Trophoblast cell (in vitro differentiated cells and primary cell): ENCODE results near the gene ANO10.

Experiments
- DNase-seq, 2 donors: peaks; one replicate each; pipeline ENCODE4 v3.0.0-alpha.2; 2016
- H2AFZ ChIP-seq: 2 replicates; pipeline ENCODE4 v1.6.1; 2013; ENCODE audit warnings: low read length, moderate library complexity, mild to moderate bottlenecking; ENCODE audit not compliant: insufficient read depth, poor library complexity
- H2AK5ac ChIP-seq: 2 replicates; pipeline ENCODE4 v1.6.1; 2013; ENCODE audit warnings: mild to moderate bottlenecking, low read length
- H2BK120ac ChIP-seq: 2 replicates; pipeline ENCODE4 v1.6.1; 2013; ENCODE audit warnings: low read length, mild to moderate bottlenecking, moderate library complexity; ENCODE audit not compliant: insufficient read depth, poor library complexity
- H2BK12ac ChIP-seq: 2 replicates; pipeline ENCODE4 v1.6.1; 2013; ENCODE audit warnings: mild to moderate bottlenecking, low read length, moderate library complexity
- H2BK5ac ChIP-seq: 2 replicates; pipeline ENCODE4 v1.6.1; 2013; ENCODE audit warnings: low read length, low read depth, moderate library complexity, mild to moderate bottlenecking; ENCODE audit not compliant: poor library complexity
- H3K14ac ChIP-seq: 2 replicates; pipeline ENCODE4 v1.6.1; 2013; ENCODE audit warnings: mild to moderate bottlenecking, low read length
- H3K18ac ChIP-seq: 2 replicates; pipeline ENCODE4 v1.6.1; 2013; ENCODE audit warnings: mild to moderate bottlenecking, low read length
- H3K23ac ChIP-seq: 2 replicates; pipeline ENCODE4 v1.6.1; 2013; ENCODE audit warnings: low read length
- H3K27ac ChIP-seq: 2 replicates; pipeline ENCODE4 v1.5.1; 2013; ENCODE audit warnings: low read depth, mild to moderate bottlenecking, inconsistent platforms, low read length, moderate library complexity
- H3K27me3 ChIP-seq: 2 replicates; pipeline ENCODE4 v1.6.1; 2013; ENCODE audit warnings: inconsistent platforms, mild to moderate bottlenecking, low read length, moderate library complexity; ENCODE audit not compliant: insufficient read depth
- H3K36me3 ChIP-seq, 2 experiments: 1 replicate in 1 of 2; 2 replicates in 1 of 2; pipeline ENCODE4 v1.6.1; 2013; ENCODE audit warnings: low read length in 2 of 2, mild to moderate bottlenecking in 2 of 2, moderate library complexity in 1 of 2; ENCODE audit not compliant: insufficient read depth in 2 of 2, control insufficient read depth in 1 of 2
- H3K4ac ChIP-seq: 2 replicates; pipeline ENCODE4 v1.6.1; 2013; ENCODE audit warnings: low read depth, mild to moderate bottlenecking, low read length, moderate library complexity
- H3K4me1 ChIP-seq, 2 experiments: 1 replicate in 1 of 2; 2 replicates in 1 of 2; pipeline ENCODE4 v1.6.1; 2013; ENCODE audit warnings: low read length in 2 of 2, mild to moderate bottlenecking in 2 of 2, moderate library complexity in 1 of 2; ENCODE audit not compliant: insufficient read depth in 2 of 2, control insufficient read depth in 1 of 2
- H3K4me2 ChIP-seq: 2 replicates; pipeline ENCODE4 v1.6.1; 2013; ENCODE audit warnings: inconsistent platforms, mild to moderate bottlenecking, low read length, moderate library complexity
- H3K4me3 ChIP-seq: 2 replicates; pipeline ENCODE4 v1.5.1; 2013; ENCODE audit warnings: mild to moderate bottlenecking, low read depth, low read length, inconsistent platforms
- H3K79me1 ChIP-seq: one replicate; pipeline ENCODE4 v1.6.1; 2013; ENCODE audit warnings: low read length
- H3K79me2 ChIP-seq: 2 replicates; pipeline ENCODE4 v1.6.1; 2013; ENCODE audit warnings: low read length, mild to moderate bottlenecking; ENCODE audit not compliant: control insufficient read depth, insufficient read depth, poor library complexity
- H3K9ac ChIP-seq: 2 replicates; pipeline ENCODE4 v1.6.1; 2013; ENCODE audit warnings: mild to moderate bottlenecking, low read length
- H3K9me3 ChIP-seq: 2 replicates; pipeline ENCODE4 v1.6.1; 2013; ENCODE audit warnings: low read depth, mild to moderate bottlenecking, control low read depth, inconsistent platforms, low read length; ENCODE audit not compliant: insufficient read depth
- H4K12ac ChIP-seq: 2 replicates; pipeline ENCODE4 v1.6.1; 2013; ENCODE audit warnings: low read depth, mild to moderate bottlenecking, low read length, moderate library complexity
- H4K8ac ChIP-seq: 2 replicates; pipeline ENCODE4 v1.6.1; 2013; ENCODE audit warnings: low read depth, mild to moderate bottlenecking, low read length, moderate library complexity
- H4K91ac ChIP-seq: one replicate; pipeline ENCODE4 v1.6.1; 2013; ENCODE audit warnings: low read depth, mild to moderate bottlenecking, low read length, moderate library complexity
- WGBS: extraction: QIAGEN DNeasy Blood & Tissue Kit; methylation state at CpG from one replicate; pipeline ENCODE4 v1.1.7; 2013; ENCODE audit warnings: missing lambda C conversion rate; ENCODE audit not compliant: insufficient read length, insufficient coverage; ENCODE audit errors: extremely low coverage; 5-methylcytosine and 5-hydroxymethylcytosine counted together

Gene ANO10

DNA sequence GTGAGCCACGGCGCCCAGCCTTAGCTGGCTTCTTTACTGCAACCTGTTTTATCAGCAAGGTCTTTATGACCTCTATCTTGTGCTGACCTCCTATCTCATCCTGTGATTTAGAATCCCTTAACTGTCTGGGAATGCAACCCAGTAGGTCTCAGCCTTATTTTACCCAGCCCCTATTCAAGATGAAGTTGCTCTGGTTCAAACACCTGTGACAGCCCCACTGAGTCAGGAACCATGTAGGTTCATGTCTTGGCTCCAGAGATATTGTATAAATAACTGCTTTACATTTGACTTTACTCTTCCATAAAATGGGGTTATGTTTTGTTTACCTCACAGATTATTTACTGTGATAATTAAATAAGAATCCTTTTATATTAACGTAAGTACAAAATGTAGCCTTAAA is 27.1 kb upstream of the ANO10 start:
- Histone ChIP-seq H2BK12ac (no peak overlapping the region), H3K9me3 (no peaks in the 10 kb centered on the region), H4K91ac (no peak overlapping the region), H2BK120ac (no peak overlapping the region), H3K9ac (no peak overlapping the region), H3K79me2 (no peaks in the 10 kb centered on the region), H3K4me2 (no peak overlapping the region), H2BK5ac (no peak overlapping the region), H3K27me3 (no peaks in the 10 kb centered on the region), H3K14ac (no peak overlapping the region), H3K4me3 (no peak overlapping the region), H4K8ac (no peak overlapping the region), H4K12ac (no peak overlapping the region), H3K4me1 (peaks cover 0 to 2% of the 10 kb centered on the region in 2 experiments), H3K79me1 (no peaks in the 10 kb centered on the region), H3K4ac (no peak overlapping the region), H3K27ac (no peak overlapping the region), H2AK5ac (no peak overlapping the region), H2AFZ (no peak overlapping the region), H3K18ac (no peak overlapping the region), H3K23ac (no peak overlapping the region), H3K36me3 (no peaks in the 10 kb centered on the region)
- DNase-seq, result no peak
- no CpG with 5 or more reads among the region's 3 CpGs for WGBS

DNA sequence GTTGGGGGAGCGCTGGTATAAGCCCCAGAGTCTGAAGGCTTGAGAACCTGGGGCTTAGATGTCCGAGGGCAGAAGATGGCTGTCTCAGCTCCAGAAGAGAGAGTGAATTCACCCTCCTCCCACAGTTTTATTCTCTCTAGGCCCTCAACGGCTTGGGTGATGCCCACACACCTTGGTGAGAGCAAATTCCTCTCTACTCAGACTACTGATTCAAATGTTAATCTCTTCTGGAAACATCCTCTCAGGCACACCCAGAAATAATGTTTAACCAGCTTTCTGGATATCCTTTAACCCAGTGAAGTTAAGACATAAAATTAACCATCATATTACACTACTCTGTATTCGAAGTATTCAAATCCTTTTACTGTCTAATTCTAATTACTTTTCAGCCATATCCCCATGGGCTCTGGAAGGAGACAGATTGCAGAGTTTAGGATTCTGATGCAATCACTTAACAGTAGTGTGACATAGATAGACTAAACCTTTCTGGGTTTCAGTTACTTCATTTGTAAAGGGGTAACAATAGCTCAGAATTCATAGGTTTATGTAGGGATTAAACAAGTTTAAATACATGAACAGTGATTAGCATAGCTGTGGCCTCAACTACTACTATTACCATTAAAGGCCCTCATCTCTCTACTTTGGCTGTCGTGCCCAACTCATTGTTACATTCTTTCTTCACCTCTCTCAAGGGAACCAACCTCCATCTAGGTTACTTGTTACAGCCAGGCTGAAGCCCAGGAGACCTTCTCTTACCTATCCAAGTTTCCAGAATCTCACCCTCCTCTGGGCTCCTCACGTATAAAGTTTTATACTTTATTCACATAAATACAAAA is 25.7 kb upstream of the ANO10 start:
- Histone ChIP-seq H3K4me2 (no peak overlapping the region), H4K91ac (no peak overlapping the region), H3K36me3 (no peaks in the 10 kb centered on the region), H3K14ac (no peak overlapping the region), H3K18ac (no peak overlapping the region), H3K9ac (no peak overlapping the region), H4K8ac (peak overlapping the region; percentile 47), H3K9me3 (no peaks in the 10 kb centered on the region), H2AK5ac (no peak overlapping the region), H4K12ac (no peak overlapping the region), H3K79me1 (no peaks in the 10 kb centered on the region), H3K4me1 (peaks cover 0 to 2% of the 10 kb centered on the region in 2 experiments), H3K23ac (no peak overlapping the region), H2BK12ac (no peak overlapping the region), H3K4me3 (no peak overlapping the region), H3K4ac (no peak overlapping the region), H2AFZ (no peak overlapping the region), H2BK5ac (no peak overlapping the region), H3K27ac (no peak overlapping the region), H3K27me3 (no peaks in the 10 kb centered on the region), H3K79me2 (no peaks in the 10 kb centered on the region), H2BK120ac (no peak overlapping the region)
- DNase-seq, result no peak
- no CpG with 5 or more reads among the region's 6 CpGs for WGBS

DNA sequence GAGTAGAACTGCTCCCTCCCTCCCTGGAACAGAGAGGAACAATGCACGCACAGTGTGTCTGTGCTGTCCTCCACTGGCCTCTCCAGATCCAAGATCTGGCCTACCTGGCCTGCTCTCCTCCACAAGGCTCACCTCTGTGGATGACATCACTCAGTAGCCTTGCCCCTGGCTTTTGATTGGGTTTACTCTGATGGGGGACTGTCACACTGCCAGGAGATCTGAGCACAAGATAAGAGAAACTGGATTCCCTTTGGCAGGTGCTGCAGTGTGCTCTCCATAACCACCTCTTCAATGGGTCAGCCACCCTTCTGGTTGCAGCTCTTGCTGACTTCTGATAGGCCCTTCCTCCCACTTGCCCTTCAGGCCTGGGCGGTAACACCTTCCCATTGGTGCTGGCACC is 22.6 kb upstream of the ANO10 start:
- WGBS, result no CpG with 5 or more reads among the region's 2 CpGs
- H3K9ac ChIP-seq, result no peak overlapping the region
- H3K4me3 ChIP-seq, result no peak overlapping the region
- no peak overlapping the region for H3K14ac ChIP-seq
- no peak overlapping the region for H3K18ac ChIP-seq
- no peak overlapping the region for H2AK5ac ChIP-seq
- no peaks in the 10 kb centered on the region for H3K27me3 ChIP-seq
- H3K27ac ChIP-seq, result no peak overlapping the region
- no peak overlapping the region for H2BK12ac ChIP-seq
- H3K79me1 ChIP-seq, result no peaks in the 10 kb centered on the region
- no peak overlapping the region for H2BK5ac ChIP-seq
- no peak overlapping the region for H2BK120ac ChIP-seq
- no peaks in the 10 kb centered on the region for H3K36me3 ChIP-seq
- no peak overlapping the region for H3K4ac ChIP-seq
- H3K23ac ChIP-seq, result no peak overlapping the region
- H4K12ac ChIP-seq, result no peak overlapping the region
- H3K4me2 ChIP-seq, result no peak overlapping the region
- no peak for DNase-seq
- H4K8ac ChIP-seq, result no peak overlapping the region
- no peaks in the 10 kb centered on the region for H3K79me2 ChIP-seq
- H3K4me1 ChIP-seq, result peaks cover 0 to 2% of the 10 kb centered on the region in 2 experiments
- H3K9me3 ChIP-seq, result no peaks in the 10 kb centered on the region
- H4K91ac ChIP-seq, result no peak overlapping the region
- H2AFZ ChIP-seq, result no peak overlapping the region

DNA sequence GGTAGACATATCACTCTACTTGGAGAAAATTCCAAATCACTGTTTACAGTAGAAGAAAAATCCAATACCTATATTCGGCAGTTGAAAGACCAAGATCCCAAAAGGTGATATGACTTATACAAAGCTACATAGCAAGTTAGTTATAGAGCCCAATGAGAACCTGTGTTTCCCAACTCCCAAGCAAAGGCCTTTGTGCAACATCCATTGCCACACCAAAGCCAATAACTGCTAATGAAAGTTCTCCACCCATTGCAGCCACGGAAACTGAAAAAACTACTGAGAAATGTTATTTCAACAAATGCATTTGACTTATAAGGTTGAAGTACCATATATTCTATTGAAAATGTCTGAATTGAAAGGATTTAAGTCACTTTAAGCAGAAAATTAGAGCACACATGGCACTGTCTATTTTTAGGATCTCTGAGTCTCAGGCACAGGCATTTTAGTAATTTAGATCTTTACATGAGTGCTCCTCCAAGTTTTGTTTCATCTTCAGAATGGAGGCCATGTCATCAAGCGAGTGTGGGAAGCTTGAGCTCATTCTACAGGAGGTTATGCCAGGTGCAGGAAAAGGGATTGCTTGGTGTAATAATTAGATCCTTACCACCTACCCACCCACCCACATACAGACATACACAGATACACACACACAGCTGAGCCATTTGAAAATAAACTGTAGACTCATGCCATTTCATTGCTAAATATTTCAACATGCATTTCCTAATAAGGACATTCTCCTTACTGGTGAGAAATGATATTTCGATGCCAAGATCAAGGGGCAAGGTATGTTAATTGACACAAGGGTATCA is 19.7 kb upstream of the ANO10 start:
- H2AFZ ChIP-seq, result no peak overlapping the region
- peaks cover 5 to 6% of the 10 kb centered on the region in 2 experiments for H3K4me1 ChIP-seq
- WGBS, result no CpG with 5 or more reads among the region's 4 CpGs
- DNase-seq, result no peak
- no peak overlapping the region for H4K91ac ChIP-seq
- H3K4ac ChIP-seq, result no peak overlapping the region
- H2BK120ac ChIP-seq, result no peak overlapping the region
- no peaks in the 10 kb centered on the region for H3K79me1 ChIP-seq
- H2BK5ac ChIP-seq, result no peak overlapping the region
- no peak overlapping the region for H3K14ac ChIP-seq
- H3K27me3 ChIP-seq, result no peaks in the 10 kb centered on the region
- no peak overlapping the region for H2AK5ac ChIP-seq
- no peaks in the 10 kb centered on the region for H3K9me3 ChIP-seq
- no peak overlapping the region for H3K4me2 ChIP-seq
- H3K9ac ChIP-seq, result no peak overlapping the region
- H3K79me2 ChIP-seq, result no peaks in the 10 kb centered on the region
- H3K36me3 ChIP-seq, result no peaks in the 10 kb centered on the region
- H2BK12ac ChIP-seq, result no peak overlapping the region
- H3K23ac ChIP-seq, result no peak overlapping the region
- H4K12ac ChIP-seq, result no peak overlapping the region
- no peak overlapping the region for H3K27ac ChIP-seq
- H4K8ac ChIP-seq, result no peak overlapping the region
- no peak overlapping the region for H3K18ac ChIP-seq
- H3K4me3 ChIP-seq, result no peak overlapping the region
